Activated CD4-positive, alpha-beta T cell treated with anti-CD3 and anti-CD28 coated beads, Interleukin-2, amount 50 U/mL, for 16 hours (primary cell): ENCODE data around the gene AP1G1.
"Not testable (repeated sequence)": the region's sequence is repeated elsewhere in the genome, so short reads cannot be mapped to it uniquely, and the experiment has no call there.

Experiments
- DNase-seq: peaks from one replicate; pipeline ENCODE4 v3.0.0-alpha.2; 2020

Gene AP1G1

GRCh38 chr16:71807905-71808592 lies 585 bp downstream of the AP1G1 start:
- DNase-seq = peak; percentile 35

GRCh38 chr16:71803305-71803690 lies 5.3 kb downstream of the AP1G1 start:
- DNase-seq = no peak

- no peak for DNase-seq
These were observed 12.0 kb downstream of the AP1G1 start for GRCh38 chr16:71796501-71797097.

GRCh38 chr16:71794943-71795342 lies 13.7 kb downstream of the AP1G1 start:
- DNase-seq = no peak

- DNase-seq = no peak
These were observed 14.6 kb downstream of the AP1G1 start for GRCh38 chr16:71794018-71794417.

GRCh38 chr16:71792176-71792575 lies 16.5 kb downstream of the AP1G1 start:
- DNase-seq = no peak

- DNase-seq = not testable (repeated sequence)
These were observed 18.3 kb downstream of the AP1G1 start for GRCh38 chr16:71790329-71790728.

- DNase-seq = no peak
These were observed 19.5 kb downstream of the AP1G1 start for GRCh38 chr16:71789136-71789535.

GRCh38 chr16:71788578-71788977 lies 20.1 kb downstream of the AP1G1 start:
- DNase-seq = no peak

GRCh38 chr16:71785143-71785542 lies 23.5 kb downstream of the AP1G1 start:
- DNase-seq = not testable (repeated sequence)

- DNase-seq = no peak
These were observed 24.5 kb downstream of the AP1G1 start for GRCh38 chr16:71784093-71784492.

GRCh38 chr16:71781741-71782140 lies 26.9 kb downstream of the AP1G1 start:
- DNase-seq = no peak

- no peak for DNase-seq
These were observed 28.0 kb downstream of the AP1G1 start for GRCh38 chr16:71780521-71781089.

- no peak for DNase-seq
These were observed 29.9 kb downstream of the AP1G1 start for GRCh38 chr16:71778780-71779179.

- no peak for DNase-seq
These were observed 31.3 kb downstream of the AP1G1 start for GRCh38 chr16:71777329-71777728.

- DNase-seq = peak; percentile 19
These were observed 32.7 kb downstream of the AP1G1 start for GRCh38 chr16:71775949-71776348.

- DNase-seq = no peak
These were observed 37.1 kb downstream of the AP1G1 start for GRCh38 chr16:71771571-71771970.

GRCh38 chr16:71769222-71769621 lies 39.4 kb downstream of the AP1G1 start:
- no peak for DNase-seq

GRCh38 chr16:71767060-71767900 lies 41.4 kb downstream of the AP1G1 start:
- no peak for DNase-seq

- DNase-seq = no peak
These were observed 46.4 kb downstream of the AP1G1 start for GRCh38 chr16:71762186-71762585.

- DNase-seq = no peak
These were observed 47.5 kb downstream of the AP1G1 start for GRCh38 chr16:71761097-71761496.

GRCh38 chr16:71758293-71758760 lies 50.3 kb downstream of the AP1G1 start:
- DNase-seq = peak; percentile 16

- DNase-seq = peak; percentile 29
These were observed 54.0 kb downstream of the AP1G1 start for GRCh38 chr16:71754652-71755051.
